Activated CD4-positive, alpha-beta T cell treated with anti-CD3 and anti-CD28 coated beads for 24 hours (primary cell): ENCODE measurements around the gene CBLL2.
"Not testable (repeated sequence)": the region's sequence is repeated elsewhere in the genome, so short reads cannot be mapped to it uniquely, and the experiment has no call there.

Experiments
- DNase-seq, 2 donors: peaks; one replicate each; pipeline ENCODE4 v3.0.0-alpha.2; 2020; ENCODE audit warnings: low read depth in 2 of 2

The CBLL2 gene, protein sequence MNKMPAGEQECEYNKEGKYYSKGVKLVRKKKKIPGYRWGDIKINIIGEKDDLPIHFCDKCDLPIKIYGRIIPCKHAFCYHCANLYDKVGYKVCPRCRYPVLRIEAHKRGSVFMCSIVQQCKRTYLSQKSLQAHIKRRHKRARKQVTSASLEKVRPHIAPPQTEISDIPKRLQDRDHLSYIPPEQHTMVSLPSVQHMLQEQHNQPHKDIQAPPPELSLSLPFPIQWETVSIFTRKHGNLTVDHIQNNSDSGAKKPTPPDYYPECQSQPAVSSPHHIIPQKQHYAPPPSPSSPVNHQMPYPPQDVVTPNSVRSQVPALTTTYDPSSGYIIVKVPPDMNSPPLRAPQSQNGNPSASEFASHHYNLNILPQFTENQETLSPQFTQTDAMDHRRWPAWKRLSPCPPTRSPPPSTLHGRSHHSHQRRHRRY

DNA sequence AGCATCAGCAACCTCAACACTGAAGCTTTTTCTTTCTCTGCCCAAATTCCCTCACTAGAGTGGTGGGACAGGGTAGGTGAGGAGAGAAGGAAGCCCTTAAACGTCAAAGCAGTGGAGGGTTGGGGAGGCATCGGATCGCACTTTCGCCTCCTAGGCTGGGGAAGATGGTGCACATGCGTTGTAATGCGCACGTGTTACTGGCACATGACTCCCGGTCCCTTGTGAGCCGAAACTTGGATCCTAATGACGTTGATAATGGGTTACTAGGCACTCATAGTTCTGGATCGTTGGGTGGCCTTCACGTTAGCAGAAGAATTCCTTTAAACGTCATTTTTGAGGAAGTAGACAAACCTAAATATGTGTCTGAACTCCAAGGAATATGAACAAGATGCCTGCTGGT lies at the start of gene CBLL2:
Gene CBLL2, plus strand, starts transcription at position 301 of the 400 bp plus-strand sequence. Its CDS starts 79 bp downstream, at position 380.
- DNase-seq, result no peak

DNA sequence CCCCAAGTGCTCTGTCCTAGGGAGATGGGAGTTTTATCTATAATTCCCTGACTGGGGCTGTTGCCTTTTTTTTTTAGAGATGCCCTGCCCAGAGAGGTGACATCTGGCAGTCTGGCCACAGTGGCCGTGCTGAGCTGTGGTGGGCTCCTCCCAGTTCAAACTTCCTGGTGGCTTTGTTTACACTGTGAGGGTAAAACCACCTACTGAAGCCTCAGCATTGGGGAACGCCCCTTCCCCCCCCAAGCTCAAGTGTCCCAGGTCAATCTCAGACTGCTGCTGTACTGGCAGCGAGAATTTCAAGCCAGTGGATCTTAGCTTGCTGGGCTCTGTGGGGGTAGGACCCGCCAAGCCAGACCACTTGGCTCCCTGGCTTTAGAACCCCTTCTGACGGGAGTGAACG lies 38.3 kb upstream of the CBLL2 start:
- no peak for DNase-seq

DNA sequence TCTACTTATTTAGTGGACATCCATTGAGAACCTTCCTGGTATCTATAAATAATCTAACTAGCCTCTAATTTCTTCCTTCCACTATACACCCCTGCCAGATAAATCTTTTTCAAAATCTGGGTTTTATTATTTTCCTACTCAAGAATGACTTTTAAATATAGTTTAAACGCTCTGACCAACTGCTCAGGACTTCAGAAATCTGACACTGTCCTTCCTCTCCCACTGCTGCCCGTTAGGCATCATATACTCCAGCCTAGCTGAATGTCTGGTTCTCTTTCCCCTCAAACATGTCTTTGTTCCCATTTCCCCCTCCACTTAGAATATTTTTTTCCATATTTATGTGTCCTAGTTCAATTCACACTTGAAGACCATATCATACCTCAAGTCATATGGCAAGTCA lies 35.2 kb upstream of the CBLL2 start:
- DNase-seq, result no peak

DNA sequence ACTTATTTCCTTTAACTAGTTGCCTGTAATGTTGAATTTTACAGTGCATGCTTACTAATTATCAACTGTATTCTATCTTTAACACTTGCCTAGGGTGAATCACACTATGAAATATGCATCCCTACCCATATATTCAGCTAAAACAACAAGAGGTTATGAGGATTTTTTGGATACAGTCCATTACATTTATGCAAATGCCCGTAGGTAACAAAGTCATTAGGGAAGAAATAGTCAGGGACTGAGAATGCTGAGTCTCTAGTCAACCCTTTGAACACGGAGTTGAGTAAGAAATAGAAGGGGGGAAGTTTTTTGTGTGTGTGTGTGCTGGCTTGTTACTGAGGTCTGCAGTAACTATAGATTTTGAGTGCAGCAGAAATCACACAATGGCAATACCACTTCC lies 26.1 kb upstream of the CBLL2 start:
- DNase-seq, result no peak

DNA sequence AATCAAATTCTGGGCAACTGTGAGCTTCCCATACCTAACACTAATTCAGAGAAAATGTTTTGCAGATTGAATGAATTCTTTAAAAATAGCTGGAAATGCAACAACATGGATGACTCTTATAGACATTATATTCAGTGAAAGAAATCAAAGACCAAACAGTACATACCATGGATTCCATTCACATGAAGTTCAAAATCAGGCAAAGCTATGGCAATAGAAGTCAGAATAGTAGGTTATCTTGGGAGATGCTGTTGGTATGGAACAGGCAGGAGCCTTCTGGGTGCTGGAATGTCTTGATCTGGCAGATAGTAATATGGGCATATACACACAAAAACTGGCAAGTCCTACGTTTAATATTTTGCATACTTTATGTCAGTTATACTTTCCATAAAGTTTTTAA lies 25.5 kb upstream of the CBLL2 start:
- DNase-seq, result no peak

DNA sequence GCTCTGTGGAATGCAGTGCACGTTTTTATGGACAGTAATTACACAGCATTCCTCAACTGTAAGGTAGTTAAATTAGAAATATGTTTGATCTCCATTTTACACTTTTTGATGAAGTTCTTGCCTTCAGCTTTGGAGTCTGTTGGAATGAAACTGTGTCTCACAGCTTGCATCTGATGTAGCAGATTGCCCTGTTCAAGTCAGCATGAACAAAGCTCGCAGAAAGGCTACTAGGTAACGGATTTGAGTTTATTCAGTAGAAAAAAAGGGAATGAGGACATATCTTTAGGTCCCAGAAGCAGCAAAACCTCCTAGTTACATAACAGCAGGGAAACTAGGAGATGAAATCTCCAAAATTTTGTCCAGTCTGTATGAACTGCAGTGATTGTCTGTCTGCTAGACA lies 24.3 kb upstream of the CBLL2 start:
- no peak for DNase-seq

DNA sequence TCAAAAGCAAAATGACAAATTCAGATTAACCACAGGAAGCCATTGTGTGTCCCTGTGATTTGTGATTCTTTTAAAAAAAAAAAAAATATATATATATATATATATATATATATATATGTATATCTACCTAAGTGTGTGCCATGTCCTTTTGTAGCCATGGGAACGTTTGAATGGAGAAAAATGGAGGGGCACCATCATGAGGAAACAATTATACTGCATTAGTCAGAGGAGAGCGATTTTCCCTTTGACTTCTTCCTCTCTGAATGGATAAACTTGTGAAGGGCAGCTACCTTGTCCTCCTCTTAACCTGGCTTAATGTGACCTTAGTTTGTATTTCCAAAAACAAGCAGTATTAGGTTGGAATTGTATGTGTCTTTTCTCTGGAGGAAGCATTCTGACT lies 23.3 kb upstream of the CBLL2 start:
- no peak for DNase-seq

DNA sequence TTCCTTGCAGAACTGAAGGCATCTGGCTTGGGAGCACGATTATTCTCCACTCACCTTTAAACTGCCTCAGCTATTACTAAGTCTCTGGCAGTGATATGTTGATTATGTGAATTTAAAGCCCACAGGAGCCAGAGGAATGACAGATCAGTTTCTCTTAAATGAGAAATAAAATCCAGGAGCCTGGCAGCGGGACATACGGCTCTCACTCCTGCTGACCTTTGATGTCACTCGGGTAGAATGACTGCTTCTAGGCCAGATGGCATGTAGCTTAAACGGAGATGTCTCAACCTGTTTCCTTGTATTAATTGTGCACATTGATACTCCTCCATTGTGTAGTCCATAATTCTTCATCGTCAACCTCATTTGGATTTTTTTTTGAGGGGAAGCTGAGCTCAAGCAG lies 4.0 kb upstream of the CBLL2 start:
- no peak for DNase-seq

DNA sequence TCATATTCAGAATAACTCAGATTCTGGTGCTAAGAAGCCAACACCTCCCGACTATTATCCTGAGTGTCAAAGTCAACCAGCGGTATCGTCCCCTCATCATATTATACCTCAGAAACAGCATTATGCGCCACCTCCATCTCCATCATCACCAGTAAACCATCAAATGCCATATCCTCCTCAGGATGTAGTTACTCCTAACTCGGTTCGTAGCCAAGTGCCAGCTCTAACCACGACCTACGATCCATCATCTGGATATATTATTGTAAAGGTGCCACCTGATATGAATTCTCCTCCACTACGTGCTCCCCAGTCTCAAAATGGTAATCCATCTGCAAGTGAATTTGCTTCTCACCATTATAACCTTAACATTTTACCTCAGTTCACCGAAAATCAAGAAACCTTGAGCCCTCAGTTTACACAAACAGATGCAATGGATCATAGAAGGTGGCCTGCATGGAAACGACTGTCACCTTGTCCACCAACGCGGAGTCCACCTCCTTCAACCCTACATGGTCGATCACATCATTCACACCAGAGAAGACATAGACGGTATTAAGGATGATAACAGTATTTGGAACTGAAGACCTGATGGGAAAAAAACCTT lies 1.1 kb downstream of the CBLL2 start:
- DNase-seq, result no peak

DNA sequence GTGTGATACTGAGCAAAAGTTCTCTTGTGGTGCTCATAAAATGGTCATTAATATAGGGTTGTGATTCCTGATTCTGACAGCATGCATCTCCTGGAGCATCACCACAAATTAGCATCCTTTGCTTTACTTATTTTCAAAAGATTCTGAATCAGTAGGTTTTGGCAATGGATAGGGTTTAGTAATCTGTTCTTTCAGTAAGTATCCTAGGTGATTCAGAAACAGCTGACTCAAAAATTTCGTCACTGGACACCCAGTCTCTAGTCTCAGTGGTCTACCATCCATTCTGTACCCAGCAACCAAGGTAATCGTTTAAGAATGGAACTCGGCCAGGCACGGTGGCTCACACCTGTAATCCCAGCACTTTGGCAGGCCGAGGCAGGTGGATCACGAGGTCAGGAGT lies 4.1 kb downstream of the CBLL2 start:
- DNase-seq, result no peak

DNA sequence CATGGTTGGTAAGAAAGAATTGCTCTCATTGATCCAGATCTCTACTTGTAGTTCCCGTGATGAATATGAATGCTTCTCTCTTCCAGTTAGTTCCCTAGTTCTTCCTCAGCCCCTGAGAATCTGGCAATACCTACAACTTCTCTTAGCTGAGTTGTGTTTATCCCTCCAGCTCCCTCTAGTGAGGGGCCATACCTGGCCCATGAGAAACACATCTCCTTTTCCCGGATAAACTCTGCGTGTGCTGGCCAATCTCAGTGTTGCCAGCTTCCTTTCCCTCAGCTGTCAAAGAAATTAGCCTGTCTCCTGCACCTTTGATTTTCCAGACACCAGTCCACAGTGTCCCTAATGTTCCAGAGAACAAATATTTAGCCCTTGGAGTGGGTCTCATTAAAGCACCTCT lies 5.7 kb downstream of the CBLL2 start:
- no peak for DNase-seq

DNA sequence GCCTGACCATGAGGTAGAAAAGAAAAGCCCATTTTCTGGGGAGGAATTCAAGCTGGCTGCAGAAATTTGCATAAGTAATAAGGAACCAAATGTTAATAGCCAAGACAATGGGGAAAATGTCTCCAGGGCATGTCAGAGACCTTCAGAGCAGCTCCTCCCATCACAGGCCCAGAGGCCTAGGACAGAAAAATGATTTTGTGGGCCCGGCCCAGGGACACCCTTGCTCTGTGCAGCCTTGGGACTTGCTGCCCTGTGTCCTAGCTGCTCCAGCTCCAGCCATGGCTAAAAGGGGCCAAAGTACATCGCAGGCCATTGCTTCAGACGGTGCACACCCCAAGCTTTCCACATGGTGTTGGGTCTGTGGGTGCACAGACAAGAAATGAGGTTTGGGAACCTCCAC lies 16.5 kb downstream of the CBLL2 start:
- DNase-seq, result not testable (repeated sequence)

DNA sequence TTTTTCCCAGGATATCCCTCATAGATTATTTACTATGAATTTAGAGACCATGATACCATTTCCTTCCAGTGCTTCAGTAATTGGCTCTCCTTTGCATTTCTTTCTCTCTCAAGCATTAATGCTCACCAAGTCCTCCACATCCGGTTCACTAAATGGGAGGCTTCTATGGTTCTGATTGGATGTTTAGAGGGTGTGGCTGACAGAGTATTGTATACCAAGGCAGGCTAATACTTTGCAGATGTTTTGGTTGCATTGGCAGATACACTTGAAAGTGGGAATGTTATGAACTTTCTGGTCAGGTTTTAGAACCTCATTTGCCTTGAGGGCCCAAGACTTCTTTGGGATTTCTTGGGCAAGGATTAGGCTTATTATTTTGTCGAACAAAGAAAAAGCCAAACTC lies 24.2 kb downstream of the CBLL2 start:
- DNase-seq, result no peak

DNA sequence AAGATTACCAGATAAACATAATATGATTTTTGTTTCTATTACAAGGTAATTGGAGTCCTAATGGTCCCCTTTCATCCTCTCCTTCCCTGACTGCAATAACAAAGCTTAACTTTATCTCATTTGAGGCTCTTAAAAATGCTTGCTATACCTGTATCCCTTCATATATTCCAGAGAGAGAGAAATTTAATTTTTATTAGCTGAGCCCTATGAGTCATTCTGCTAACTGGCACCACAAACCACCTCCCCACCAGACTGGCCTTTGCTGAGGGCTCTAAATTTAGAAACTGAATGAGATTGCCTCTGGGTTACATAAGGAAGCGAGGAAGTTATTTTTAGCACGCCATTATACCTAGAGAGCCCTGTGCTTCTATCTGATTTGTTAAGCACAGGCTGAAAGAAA lies 27.4 kb downstream of the CBLL2 start:
- DNase-seq, result no peak

DNA sequence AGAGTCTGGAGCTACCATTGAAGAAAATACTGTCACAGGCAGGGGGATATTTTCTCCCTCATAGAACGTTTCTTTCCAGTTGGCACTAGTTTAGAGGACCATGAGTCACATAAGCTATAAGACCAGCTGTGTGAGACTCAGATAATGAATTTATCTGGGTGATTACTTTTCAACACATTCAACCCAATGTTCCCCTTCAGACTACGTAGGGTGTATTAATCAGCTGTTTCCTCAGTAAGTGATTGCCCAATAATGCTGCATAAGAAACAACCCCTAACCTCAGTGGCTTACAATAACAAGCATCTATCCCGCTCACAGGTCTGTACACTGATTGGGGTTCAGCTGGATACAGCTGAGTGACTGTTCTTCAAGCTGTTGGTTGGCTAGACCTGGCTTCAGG lies 38.1 kb downstream of the CBLL2 start:
- DNase-seq, result no peak

DNA sequence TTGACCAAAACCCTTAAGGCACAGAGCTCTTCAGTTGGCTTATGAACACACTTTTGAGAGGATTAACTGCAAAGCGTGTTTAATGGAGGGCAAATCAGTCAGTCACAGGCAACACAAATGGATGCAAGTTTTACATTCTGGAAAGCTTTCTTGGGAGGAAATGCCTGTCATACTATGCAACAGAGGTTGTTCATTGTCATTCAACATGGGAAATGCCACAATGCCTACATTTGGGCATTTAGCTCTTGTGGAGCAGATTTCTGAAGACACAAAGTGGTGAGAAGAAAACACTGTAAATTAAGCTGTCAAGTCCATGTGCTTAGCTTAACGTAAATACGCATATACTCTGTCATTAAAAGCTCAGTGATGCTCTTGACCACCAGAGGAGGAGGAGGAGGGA lies 41.1 kb downstream of the CBLL2 start:
- no peak for DNase-seq

DNA sequence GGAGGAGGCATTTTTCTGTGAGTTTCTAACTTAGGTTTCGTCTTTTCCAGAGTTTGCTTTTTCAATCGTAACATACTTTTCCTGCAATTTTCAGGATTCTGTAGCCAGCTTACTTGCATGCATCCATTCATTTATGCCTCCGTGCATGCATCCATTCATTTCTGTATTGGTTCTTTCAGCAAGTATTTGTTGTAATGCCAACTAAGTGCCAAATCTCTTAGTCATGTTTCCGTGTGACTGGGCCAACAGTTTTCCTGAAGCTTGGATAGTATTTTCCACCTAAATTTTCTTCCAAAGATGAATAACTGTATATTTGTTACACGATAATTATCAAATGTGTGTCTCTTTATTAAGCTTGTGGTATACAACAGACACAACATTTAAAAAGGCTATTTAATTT lies 41.5 kb downstream of the CBLL2 start:
- no peak for DNase-seq

DNA sequence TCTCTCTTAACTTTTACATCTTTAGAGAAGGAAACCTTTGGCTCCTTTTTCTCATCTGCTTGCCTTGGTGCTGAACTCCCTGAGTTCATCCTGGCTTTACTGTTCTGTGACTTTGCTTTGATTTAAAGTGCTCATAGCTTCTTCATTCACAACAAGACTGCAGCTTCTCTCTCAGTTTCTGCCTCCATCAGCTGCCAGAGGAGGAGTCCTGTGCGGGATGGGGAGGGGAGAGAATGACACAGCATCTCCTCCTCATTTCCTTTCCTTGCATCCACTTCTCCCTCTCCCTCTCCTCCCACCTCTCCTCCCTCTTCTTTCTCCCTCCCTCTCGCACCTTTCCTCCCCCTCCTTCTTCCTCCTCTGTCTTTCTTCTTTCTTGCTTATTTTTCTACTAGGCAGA lies 42.0 kb downstream of the CBLL2 start:
- DNase-seq, result no peak

DNA sequence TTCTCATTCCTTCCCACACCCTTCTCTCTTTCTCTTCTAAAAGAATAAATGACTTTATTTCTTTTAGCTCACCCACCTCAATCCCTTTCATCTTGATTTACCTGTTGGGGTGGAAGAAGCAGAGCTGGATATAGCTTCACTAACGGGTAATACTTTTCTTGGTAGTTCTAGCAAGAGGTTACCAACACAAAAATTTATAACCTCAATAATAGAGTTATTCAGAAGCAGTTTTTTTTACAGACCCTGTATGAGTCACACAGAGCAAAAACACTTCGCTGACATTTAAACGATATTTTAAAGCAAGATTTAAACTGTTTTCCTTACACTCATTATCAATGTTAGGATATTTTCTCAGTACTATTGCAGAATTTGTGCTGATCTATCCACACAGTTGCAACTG lies 42.4 kb downstream of the CBLL2 start:
- DNase-seq, result no peak

DNA sequence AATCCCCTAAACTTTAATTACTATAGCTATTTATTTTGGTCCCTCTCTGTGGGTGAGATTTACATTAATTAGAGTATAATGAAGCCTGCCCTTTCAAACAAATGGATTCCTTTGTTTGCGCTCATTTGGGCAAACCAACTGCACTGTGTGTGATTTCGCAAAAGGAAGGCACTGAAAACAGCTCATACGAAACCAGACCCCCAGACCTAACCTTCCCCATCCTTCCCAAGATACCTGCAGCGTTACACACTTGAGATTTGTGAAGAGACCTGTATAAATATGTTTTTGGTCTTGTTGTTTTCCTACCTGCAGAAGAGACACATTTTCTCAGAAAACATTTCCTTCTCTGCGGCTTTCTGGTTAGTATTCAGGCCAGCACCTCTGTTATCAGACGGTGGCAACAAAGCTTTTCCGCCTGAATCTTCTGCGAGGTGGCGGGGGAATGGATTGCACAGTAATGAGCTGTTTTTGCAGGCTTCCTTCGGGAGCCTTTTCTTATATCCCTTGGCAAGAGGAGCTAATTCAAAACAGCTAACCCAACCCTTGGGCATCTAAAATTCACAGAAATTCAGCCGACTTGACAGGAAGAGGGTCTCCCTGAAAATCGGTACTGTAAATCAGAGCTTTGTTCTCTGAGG lies 47.6 kb downstream of the CBLL2 start:
- DNase-seq, result no peak

DNA sequence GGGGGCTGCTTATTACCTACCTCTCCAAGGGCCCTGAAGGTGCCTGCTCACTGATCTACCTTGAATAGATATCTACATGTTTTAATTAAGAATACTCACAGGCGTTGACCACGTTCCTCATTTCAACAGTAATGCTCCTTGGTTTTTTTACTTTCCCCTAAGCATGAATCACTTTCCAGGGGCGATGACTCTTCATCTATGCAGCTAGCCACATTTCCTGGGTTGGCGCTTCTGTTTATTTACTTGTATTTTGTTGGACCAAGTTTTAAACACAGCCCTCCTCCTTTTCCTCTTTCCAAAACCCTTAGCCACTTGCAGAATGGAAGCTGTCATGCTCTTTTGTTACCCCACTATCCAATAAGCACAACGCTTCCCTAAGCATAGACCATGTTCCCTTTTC lies 50.8 kb downstream of the CBLL2 start:
- no peak for DNase-seq
